GM10266 (cell line): ENCODE results near the gene SHOC2.

Experiments
- DNase-seq: peaks from one replicate; pipeline ENCODE4 v3.0.0; 2012; ENCODE audit errors: extremely low spot score
- TF ChIP-seq, protein P1 (sequence below): IDR thresholded peaks from 2 replicates; pipeline ENCODE4 v1.5.1; 2012; ENCODE audit warnings: mild to moderate bottlenecking, low read depth; ENCODE audit not compliant: control insufficient read depth, insufficient read depth; ENCODE audit errors: missing control alignments

SHOC2 gene

DNA sequence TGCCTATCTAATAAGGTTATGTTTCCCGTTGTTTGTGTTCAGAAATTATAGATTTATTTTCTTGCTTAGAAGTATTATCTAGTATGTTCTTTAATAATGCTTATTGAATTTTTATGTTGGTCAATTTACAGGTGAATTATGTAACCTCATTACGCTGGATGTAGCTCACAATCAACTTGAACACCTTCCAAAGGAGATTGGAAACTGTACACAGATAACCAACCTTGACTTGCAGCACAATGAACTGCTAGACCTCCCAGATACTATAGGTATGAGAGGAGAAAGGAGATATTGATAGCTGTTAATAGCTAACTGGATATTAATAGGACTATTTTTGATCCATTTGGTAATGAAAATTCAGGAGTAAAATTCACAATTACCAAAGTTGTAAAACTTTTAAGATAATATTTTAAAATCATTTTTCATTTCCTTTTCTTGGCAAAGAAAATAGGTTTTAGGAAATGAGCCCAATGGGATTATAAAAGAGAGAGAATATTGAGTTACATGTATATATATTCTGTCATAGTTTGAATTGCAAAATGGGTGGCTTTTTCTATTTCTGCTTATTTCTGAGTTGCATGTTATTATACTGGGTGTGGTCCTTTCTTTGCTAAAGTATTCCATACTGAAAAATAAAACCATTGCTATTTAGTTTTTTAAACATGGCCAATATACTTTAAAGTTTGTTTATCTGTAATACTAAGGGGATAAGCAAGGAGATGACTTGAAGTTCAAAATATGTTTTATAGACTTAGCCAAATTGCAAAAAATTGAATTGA lies 66.3 kb downstream of the SHOC2 start:
- TF ChIP-seq, protein P1, sequence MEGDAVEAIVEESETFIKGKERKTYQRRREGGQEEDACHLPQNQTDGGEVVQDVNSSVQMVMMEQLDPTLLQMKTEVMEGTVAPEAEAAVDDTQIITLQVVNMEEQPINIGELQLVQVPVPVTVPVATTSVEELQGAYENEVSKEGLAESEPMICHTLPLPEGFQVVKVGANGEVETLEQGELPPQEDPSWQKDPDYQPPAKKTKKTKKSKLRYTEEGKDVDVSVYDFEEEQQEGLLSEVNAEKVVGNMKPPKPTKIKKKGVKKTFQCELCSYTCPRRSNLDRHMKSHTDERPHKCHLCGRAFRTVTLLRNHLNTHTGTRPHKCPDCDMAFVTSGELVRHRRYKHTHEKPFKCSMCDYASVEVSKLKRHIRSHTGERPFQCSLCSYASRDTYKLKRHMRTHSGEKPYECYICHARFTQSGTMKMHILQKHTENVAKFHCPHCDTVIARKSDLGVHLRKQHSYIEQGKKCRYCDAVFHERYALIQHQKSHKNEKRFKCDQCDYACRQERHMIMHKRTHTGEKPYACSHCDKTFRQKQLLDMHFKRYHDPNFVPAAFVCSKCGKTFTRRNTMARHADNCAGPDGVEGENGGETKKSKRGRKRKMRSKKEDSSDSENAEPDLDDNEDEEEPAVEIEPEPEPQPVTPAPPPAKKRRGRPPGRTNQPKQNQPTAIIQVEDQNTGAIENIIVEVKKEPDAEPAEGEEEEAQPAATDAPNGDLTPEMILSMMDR, result no peak
- DNase-seq, result no peak

- no peak for DNase-seq
- TF ChIP-seq, protein P1, result no peak
Observed at GRCh38 chr10:110989016-110989415, 69.6 kb downstream of the SHOC2 start.

DNA sequence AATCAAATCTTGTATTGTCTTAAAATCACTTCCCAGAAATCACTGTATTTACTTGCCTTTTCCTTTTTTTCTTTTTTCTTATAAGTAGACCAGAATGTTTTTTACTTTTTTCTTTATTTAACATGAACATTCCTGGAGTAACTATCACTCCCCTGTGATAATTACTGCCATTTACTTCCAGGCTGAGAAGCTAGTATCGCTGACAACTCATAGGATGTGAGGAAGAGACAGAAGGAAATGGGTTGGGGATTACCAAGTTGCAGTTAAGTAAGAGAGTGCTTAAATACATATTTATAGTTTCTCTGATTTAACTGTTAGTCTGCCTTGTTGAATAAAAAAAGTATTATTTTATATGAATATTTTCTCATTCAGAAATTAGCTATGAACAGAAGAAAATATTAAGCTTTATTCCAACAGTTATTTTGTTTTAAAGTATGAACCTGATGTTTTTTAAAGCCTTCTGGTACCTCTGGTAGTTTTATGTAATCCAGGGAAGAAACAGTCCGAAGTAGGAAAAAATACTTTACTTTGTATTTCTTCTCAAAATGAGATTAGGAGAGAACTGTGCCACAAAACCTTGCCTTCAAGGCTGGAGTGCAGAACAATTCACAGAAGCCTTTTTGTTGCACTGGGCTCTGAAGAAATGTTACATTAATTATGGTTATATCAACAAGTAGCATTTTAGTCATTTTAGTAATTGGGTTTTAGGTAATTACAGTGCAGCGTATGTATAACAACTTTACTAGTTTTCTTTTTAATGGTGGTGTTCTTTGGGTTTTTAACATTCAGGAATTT lies 72.8 kb downstream of the SHOC2 start:
- TF ChIP-seq, protein P1, result no peak
- DNase-seq, result no peak

DNA sequence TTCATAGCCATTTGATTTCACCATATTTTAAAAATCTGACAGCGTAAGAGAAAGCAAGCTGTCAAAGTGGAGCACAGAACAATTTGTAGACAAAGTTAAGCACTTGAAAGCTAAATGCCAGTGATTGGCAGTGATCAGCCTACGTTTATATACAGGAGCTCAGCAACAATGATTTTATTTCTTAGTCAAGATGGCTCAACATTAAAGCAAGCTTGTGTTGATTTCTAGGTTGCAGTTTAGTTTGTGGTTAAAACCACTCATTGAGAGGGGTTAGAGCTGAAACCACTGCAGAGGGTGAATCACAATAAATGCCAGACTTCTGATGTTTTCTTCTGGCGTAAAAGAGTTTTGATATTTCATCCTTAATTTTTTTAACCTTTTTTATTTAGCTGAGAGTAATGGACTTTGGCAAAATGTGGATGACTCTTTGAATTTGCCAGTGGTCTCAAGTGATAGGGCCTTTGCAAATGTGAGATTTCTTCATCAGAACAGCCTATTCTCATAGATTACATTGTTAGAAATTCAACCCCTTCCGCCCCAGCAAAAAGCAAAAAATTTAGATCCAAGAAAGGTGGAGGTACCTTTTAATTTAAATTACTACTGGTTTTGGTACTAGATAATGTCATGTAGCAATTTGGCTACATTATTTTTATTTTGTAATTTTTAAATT lies 73.8 kb downstream of the SHOC2 start:
- TF ChIP-seq, protein P1, result no peak
- peak; percentile 19 for DNase-seq

DNA sequence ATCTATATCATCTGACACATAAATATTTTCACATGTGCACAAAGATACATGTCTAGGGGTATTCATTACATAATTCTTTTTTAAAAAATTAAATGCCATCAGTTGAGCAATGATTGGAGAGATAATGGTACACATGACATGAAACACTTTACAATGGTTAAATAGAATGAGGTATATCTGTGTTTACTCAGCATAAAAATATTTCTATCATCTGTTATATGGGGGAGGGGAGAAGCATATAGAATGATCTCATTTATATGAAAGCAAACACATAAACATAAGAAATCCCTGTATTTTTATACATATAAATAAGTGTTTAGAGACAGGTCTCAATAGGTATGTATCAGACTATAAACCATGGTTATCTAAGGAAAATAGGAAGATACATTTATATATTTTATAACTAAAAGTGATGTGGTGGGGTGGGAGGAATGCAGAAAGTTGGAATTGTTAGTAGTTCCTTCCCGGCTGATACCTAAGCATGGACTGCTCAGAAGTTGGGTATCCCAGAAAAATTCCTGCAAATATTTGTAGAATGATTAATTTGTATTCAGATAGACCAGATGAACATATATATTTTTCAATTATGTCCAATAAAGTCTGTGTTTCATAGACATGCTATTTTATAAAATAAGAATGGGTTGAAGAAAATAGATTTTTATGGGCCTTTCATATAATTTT lies 75.1 kb downstream of the SHOC2 start:
- DNase-seq, result no peak

DNA sequence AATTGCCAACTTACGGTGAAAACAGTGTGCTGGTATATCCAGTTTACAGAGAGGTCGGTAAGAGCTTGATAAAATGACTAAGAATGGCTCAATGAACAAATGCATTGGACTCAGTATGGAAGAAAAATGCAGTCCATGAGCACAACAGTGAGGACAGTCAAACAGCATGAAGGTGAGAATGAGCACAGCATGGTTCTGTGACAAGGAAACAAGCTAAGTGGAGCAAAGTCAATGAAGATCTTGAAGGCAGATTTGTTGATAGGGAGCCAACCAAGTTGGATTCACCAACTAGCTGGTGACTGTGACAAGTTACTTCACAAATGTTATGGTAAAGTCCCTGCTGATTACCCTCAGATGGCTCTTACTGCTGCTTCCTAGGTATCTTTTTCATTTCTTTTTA lies 75.9 kb downstream of the SHOC2 start:
- TF ChIP-seq, protein P1, result no peak
- DNase-seq, result no peak

More for the DNA sequence above, 75.1 kb downstream of the SHOC2 start:
- TF ChIP-seq, protein P1, result no peak
